ENCODE measurements around the gene CPLX1.

The CPLX1 gene

GRCh38 chr4:854356-854755 lies 28.4 kb upstream of the CPLX1 start:
- DNase-seq = no peak

- no peak for DNase-seq
Observed at GRCh38 chr4:853416-853781, 27.5 kb upstream of the CPLX1 start.

GRCh38 chr4:851701-852430 lies 25.9 kb upstream of the CPLX1 start:
- DNase-seq = no peak

GRCh38 chr4:850323-850945 lies 24.5 kb upstream of the CPLX1 start:
- no peak for DNase-seq

- DNase-seq = no peak
Observed at GRCh38 chr4:849478-850175, 23.7 kb upstream of the CPLX1 start.

GRCh38 chr4:848803-849477 lies 23.0 kb upstream of the CPLX1 start:
- no peak for DNase-seq

- DNase-seq = no peak
Observed at GRCh38 chr4:848307-848691, 22.4 kb upstream of the CPLX1 start.

GRCh38 chr4:845836-846251 lies 19.9 kb upstream of the CPLX1 start:
- peak; percentile 28 for DNase-seq

GRCh38 chr4:845233-845835 lies 19.4 kb upstream of the CPLX1 start:
- DNase-seq = peak; percentile 31

- no peak for DNase-seq
Observed at GRCh38 chr4:844752-845232, 18.9 kb upstream of the CPLX1 start.

- no peak for DNase-seq
Observed at GRCh38 chr4:839675-840443, 13.9 kb upstream of the CPLX1 start.

GRCh38 chr4:837772-838171 lies 11.8 kb upstream of the CPLX1 start:
- no peak for DNase-seq

GRCh38 chr4:836750-837301 lies 10.9 kb upstream of the CPLX1 start:
- DNase-seq = no peak

- DNase-seq = no peak
Observed at GRCh38 chr4:836003-836511, 10.1 kb upstream of the CPLX1 start.

GRCh38 chr4:835148-836002 lies 9.4 kb upstream of the CPLX1 start:
- no peak for DNase-seq

GRCh38 chr4:834368-835147 lies 8.6 kb upstream of the CPLX1 start:
- DNase-seq = no peak

GRCh38 chr4:833731-834367 lies 7.9 kb upstream of the CPLX1 start:
- no peak for DNase-seq

- no peak for DNase-seq
Observed at GRCh38 chr4:833156-833555, 7.2 kb upstream of the CPLX1 start.

- no peak for DNase-seq
Observed at GRCh38 chr4:832536-832935, 6.6 kb upstream of the CPLX1 start.

Measured in fibroblast of skin of right quadriceps (primary cell).